Esophagus squamous epithelium (tissue), 5 donors: ENCODE measurements around the gene TAOK1. TPM values are rescaled to one million over a fixed set of nuclear protein-coding genes. Genes with fewer than 3 reads are reported as not detected.

Experiments
- DNase-seq: peaks from one replicate; lab custom pipeline; 2025; lab: John Stamatoyannopoulos, UW
- H3K27ac ChIP-seq, 4 donors: fragments of 200-600 bp; sonication (generic); one replicate each; pipeline ENCODE4 v1.5.1; 2016 to 2019; ENCODE audit warnings: mild to moderate bottlenecking in 1 of 4
- H3K27me3 ChIP-seq, 4 donors: fragments of 200-600 bp; sonication (generic); 1 replicate in 3 of 4; 2 replicates in 1 of 4; pipeline versions ENCODE4 v1.5.1 to v1.6.0; 2017 to 2021; ENCODE audit warnings: antibody characterized with exemption in 1 of 4
- H3K36me3 ChIP-seq, 3 donors: fragments of 200-600 bp; sonication (generic); one replicate each; pipeline ENCODE4 v1.5.1; 2016 to 2019
- H3K4me1 ChIP-seq, 3 donors: fragments of 200-600 bp; sonication (generic); one replicate each; pipeline ENCODE4 v1.5.1; 2017 to 2019
- H3K4me3 ChIP-seq, 4 donors: fragments of 200-600 bp; sonication (generic); 1 replicate in 3 of 4; 2 replicates in 1 of 4; pipeline ENCODE4 v1.5.1; 2016 to 2019; ENCODE audit warnings: mild to moderate bottlenecking in 2 of 4, moderate library complexity in 1 of 4
- H3K9me3 ChIP-seq, 3 donors: fragments of 200-600 bp; sonication (generic); one replicate each; pipeline ENCODE4 v1.5.1; 2016 to 2019
- POLR2A ChIP-seq, 4 donors: fragments of 450-650 bp; IDR thresholded peaks; one replicate each; pipeline ENCODE4 v1.6.1; 2017; ENCODE audit warnings: antibody characterized with exemption in 4 of 4, mild to moderate bottlenecking in 4 of 4, moderate library complexity in 3 of 4
- WGBS, 2 donors: methylation state at CpG; one replicate each; pipeline ENCODE4 v1.1.5; 2018; 5-methylcytosine and 5-hydroxymethylcytosine counted together
- intact Hi-C: fragments of 100-400 bp; cut with DNase I; formaldehyde crosslinking; loops from one replicate; pipeline ENCODE4 v1.15.0; 2022
- total RNA-seq, 4 donors: library from RNA; depleted of rRNA; stranded (reverse); fragments of >200 nt; gene quantifications; one replicate each; pipeline ENCODE4 v1.1.0, GENCODE V29; 2016
- TF ChIP-seq, protein P1 (sequence below), 6 experiments: fragments of 450-650 bp in 4 of 6; fragments of 200-600 bp in 2 of 6; sonication (generic) in 2 of 6; IDR thresholded peaks; one replicate each; pipeline ENCODE4 v1.5.1; 2016 to 2019; ENCODE audit warnings: antibody characterized with exemption in 6 of 6, mild to moderate bottlenecking in 4 of 6, moderate library complexity in 4 of 6
- donor health status: DM: yes; HTN: yes; CAD: no.

TAOK1 gene
- total RNA-seq, 4 donors from 2014 or later: 24.9 to 41.4 (median 38.7) TPM

DNA sequence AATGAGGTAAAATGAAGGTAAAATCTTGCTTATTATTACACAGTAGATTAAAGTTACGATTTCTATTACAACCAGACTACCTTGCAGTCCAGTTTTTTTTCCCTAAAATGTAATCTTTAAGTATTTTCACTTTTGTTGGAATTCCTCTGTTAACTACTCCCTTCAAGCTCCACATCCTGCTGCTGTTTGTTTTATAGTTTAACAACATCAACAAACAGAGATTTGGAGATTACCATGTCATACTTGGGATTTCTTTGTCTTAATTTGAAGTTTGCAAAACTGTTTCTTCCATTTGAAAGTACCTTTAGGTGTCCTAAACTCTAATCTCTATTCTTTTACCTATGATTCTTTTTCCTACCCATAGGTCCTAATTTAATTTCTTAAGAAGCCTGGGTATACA, 93.3 kb downstream of the TAOK1 start:
- Histone ChIP-seq H3K4me1 (no peaks in the 10 kb centered on the region), H3K4me3 (no peak overlapping the region), H3K27ac (no peak overlapping the region), H3K27me3 (no peaks in the 10 kb centered on the region), H3K36me3 (peaks cover 9 to 83% (median 10%) of the 10 kb centered on the region in 3 donors), H3K9me3 (no peaks in the 10 kb centered on the region)
- intact Hi-C loops: no loop called here
- no peak for DNase-seq
- 89 to 93% methylated on average over 1 of the region's 1 CpG for WGBS, 2 donors
- no peak for TF ChIP-seq POLR2A (IDR thresholded peaks at IDR 0.05)
- TF ChIP-seq, protein P1, sequence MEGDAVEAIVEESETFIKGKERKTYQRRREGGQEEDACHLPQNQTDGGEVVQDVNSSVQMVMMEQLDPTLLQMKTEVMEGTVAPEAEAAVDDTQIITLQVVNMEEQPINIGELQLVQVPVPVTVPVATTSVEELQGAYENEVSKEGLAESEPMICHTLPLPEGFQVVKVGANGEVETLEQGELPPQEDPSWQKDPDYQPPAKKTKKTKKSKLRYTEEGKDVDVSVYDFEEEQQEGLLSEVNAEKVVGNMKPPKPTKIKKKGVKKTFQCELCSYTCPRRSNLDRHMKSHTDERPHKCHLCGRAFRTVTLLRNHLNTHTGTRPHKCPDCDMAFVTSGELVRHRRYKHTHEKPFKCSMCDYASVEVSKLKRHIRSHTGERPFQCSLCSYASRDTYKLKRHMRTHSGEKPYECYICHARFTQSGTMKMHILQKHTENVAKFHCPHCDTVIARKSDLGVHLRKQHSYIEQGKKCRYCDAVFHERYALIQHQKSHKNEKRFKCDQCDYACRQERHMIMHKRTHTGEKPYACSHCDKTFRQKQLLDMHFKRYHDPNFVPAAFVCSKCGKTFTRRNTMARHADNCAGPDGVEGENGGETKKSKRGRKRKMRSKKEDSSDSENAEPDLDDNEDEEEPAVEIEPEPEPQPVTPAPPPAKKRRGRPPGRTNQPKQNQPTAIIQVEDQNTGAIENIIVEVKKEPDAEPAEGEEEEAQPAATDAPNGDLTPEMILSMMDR (IDR thresholded peaks at IDR 0.05): no peak

GRCh38 chr17:29495011-29495410, 104.8 kb downstream of the TAOK1 start:
- no peak for DNase-seq
- no peaks in the 10 kb centered on the region for H3K27me3 ChIP-seq
- intact Hi-C loops: no loop called here
- TF ChIP-seq POLR2A (IDR thresholded peaks at IDR 0.05): no peak
- TF ChIP-seq, protein P1 (IDR thresholded peaks at IDR 0.05): no peak
- H3K4me1 ChIP-seq: no peaks in the 10 kb centered on the region
- H3K27ac ChIP-seq: no peak overlapping the region
- H3K4me3 ChIP-seq: no peak overlapping the region
- H3K36me3 ChIP-seq: peaks cover 0 to 98% (median 3%) of the 10 kb centered on the region in 3 donors
- H3K9me3 ChIP-seq: no peaks in the 10 kb centered on the region
- 75 to 90% methylated on average over 1 of the region's 1 CpG for WGBS, 2 donors

DNA sequence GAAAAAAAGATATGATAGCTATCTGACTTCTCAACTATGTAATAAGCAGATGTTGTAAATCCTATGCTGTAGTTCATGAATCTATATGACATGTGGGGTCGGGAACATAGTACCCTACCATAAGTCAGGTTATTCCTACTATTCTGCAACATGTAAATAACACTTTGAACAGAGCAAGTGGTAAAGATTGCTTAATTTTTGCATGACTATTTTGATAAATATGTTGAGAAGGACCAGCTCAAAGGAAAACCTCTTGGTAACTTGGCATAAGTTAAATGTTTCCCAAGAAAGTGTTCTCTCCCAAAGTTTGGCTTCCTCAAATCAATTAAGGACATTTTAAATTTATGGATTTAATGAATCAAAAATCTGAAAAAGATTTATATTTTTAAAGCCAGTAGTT, 114.5 kb downstream of the TAOK1 start:
- Histone ChIP-seq H3K4me1 (no peaks in the 10 kb centered on the region), H3K9me3 (no peaks in the 10 kb centered on the region), H3K27ac (no peak overlapping the region), H3K4me3 (no peak overlapping the region), H3K27me3 (no peaks in the 10 kb centered on the region), H3K36me3 (peaks cover 0 to 96% (median 32%) of the 10 kb centered on the region in 3 donors)
- DNase-seq: no peak
- intact Hi-C loops: no loop called here
- TF ChIP-seq POLR2A (IDR thresholded peaks at IDR 0.05): no peak
- TF ChIP-seq, protein P1 (IDR thresholded peaks at IDR 0.05): no peak
- 93 to 100% methylated on average over 1 of the region's 1 CpG for WGBS, 2 donors

DNA sequence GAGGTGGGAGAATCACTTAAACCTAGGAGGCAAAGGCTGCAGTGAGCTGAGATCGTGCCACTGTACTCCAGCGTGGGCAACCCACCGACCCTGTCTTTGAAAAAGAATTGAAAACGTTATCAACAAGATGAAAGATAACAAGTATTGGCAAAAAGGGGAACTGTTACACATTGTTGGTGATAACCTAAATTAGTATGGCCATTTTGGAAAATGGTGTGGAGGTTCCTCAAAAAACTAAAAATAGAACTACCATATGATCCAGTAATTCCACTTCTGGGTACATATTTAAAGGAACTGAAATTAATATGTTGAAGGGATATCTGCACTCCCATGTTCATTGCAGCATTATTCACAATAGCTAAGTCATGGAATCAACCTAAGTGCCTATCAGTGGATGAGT, 115.7 kb downstream of the TAOK1 start:
- Histone ChIP-seq H3K9me3 (no peaks in the 10 kb centered on the region), H3K36me3 (peaks cover 0 to 96% (median 34%) of the 10 kb centered on the region in 3 donors), H3K27ac (no peak overlapping the region), H3K27me3 (no peaks in the 10 kb centered on the region), H3K4me1 (no peaks in the 10 kb centered on the region), H3K4me3 (no peak overlapping the region)
- intact Hi-C loops: no loop called here
- no peak for TF ChIP-seq POLR2A (IDR thresholded peaks at IDR 0.05)
- TF ChIP-seq, protein P1 (IDR thresholded peaks at IDR 0.05): no peak
- no peak for DNase-seq
- 67 to 77% methylated on average over 4 of the region's 4 CpGs for WGBS, 2 donors

- peaks cover 0 to 95% (median 16%) of the 10 kb centered on the region in 3 donors for H3K36me3 ChIP-seq
- no peaks in the 10 kb centered on the region for H3K9me3 ChIP-seq
- H3K4me3 ChIP-seq: no peak overlapping the region
- no peaks in the 10 kb centered on the region for H3K27me3 ChIP-seq
- 96 to 98% methylated on average over 6 of the region's 6 CpGs for WGBS, 2 donors
- TF ChIP-seq, protein P1 (IDR thresholded peaks at IDR 0.05): no peak
- TF ChIP-seq POLR2A (IDR thresholded peaks at IDR 0.05): no peak
- intact Hi-C loops: no loop called here
- H3K27ac ChIP-seq: no peak overlapping the region
- DNase-seq: no peak
- H3K4me1 ChIP-seq: no peaks in the 10 kb centered on the region
Measured at GRCh38 chr17:29510953-29511352, 120.8 kb downstream of the TAOK1 start.
